Ishikawa (cell line): ENCODE measurements around the gene SORCS3.

ENCODE experiments used
- CEBPB ChIP-seq: IDR thresholded peaks from 2 replicates; pipeline ENCODE4 v1.6.1; 2012
- EP300 ChIP-seq: IDR thresholded peaks from 2 replicates; pipeline ENCODE4 v1.6.1; 2012; ENCODE audit warnings: borderline replicate concordance
- FOXM1 ChIP-seq: IDR thresholded peaks from 2 replicates; pipeline ENCODE4 v1.6.1; 2012; ENCODE audit warnings: low read depth, borderline replicate concordance
- MAX ChIP-seq: IDR thresholded peaks from 2 replicates; pipeline ENCODE4 v1.6.1; 2012
- RAD21 ChIP-seq: IDR thresholded peaks from 2 replicates; pipeline ENCODE4 v1.6.1; 2012; ENCODE audit warnings: low read depth
- TAF1 ChIP-seq: IDR thresholded peaks from 2 replicates; pipeline ENCODE4 v1.6.1; 2012; ENCODE audit warnings: low read depth, mild to moderate bottlenecking
- ZBTB7A ChIP-seq: IDR thresholded peaks from 2 replicates; pipeline ENCODE4 v1.6.1; 2012; ENCODE audit warnings: low read depth

- no peak for TF ChIP-seq FOXM1
- no peak for TF ChIP-seq TAF1
- TF ChIP-seq RAD21: no peak
- TF ChIP-seq ZBTB7A: no peak
- no peak for TF ChIP-seq MAX
- TF ChIP-seq CEBPB: no peak
- no peak for TF ChIP-seq EP300
Measured at GRCh38 chr10:104804880-104805279, 163.8 kb downstream of the SORCS3 start.
